Measurements from ENCODE around the gene HTN3.
"Not testable (repeated sequence)": the region's sequence is repeated elsewhere in the genome, so short reads cannot be mapped to it uniquely, and the experiment has no call there.

Gene HTN3

DNA sequence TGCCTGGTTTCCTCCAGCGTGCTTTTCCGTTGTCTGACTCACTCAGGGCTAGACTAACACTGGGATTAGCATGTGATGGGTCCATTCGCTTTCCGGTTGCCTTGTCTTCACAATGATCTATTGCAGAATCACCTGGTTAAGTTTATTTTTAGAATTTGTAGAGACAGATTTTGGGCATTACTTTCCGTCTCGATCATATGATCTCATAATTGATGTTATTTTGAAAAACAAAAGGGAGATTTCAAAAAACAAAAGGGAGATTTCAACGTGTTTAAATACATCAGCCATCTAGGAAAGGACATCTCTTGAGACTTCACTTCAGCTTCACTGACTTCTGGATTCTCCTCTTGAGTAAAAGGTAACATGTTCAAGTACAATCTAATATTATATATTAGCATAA, at the start of gene HTN3:
HTN3 (plus strand) TSS at position 301 of the 400 bp plus-strand sequence. CDS start 2,282 bp downstream, outside the sequence.
- H3K4me3 ChIP-seq (ENCODE audit: low read depth, low read length), result not testable (repeated sequence)

GRCh38 chr4:69984030-69984443, 44.2 kb upstream of the HTN3 start:
- no peak overlapping the region for H3K4me3 ChIP-seq (ENCODE audit: low read depth, low read length)
- no peak for TF ChIP-seq CTCF (IDR thresholded peaks at IDR 0.05; ENCODE audit: borderline replicate concordance, insufficient read depth, low read depth, low read length)

DNA sequence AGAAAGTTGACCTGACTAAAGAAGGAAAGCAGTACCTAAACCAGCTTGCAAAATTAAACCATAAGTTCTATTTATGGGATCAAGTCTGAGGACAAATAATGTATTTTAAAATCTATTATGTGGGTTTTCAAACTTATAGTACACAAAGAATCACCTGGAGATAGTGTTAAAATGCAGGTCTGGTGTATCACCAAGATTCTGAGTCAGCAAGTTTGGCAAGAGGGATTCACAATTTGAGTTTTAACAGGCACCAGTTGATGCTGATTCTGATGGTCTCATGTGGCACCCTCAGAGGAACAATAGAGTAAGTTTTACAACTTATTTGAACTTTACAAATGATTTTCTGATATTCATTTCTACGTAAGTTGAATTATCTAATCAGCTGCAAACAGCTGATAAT, 41.6 kb upstream of the HTN3 start:
- H3K4me3 ChIP-seq (ENCODE audit: low read depth, low read length), result no peak overlapping the region
- TF ChIP-seq CTCF (IDR thresholded peaks at IDR 0.05; ENCODE audit: borderline replicate concordance, insufficient read depth, low read depth, low read length), result no peak

DNA sequence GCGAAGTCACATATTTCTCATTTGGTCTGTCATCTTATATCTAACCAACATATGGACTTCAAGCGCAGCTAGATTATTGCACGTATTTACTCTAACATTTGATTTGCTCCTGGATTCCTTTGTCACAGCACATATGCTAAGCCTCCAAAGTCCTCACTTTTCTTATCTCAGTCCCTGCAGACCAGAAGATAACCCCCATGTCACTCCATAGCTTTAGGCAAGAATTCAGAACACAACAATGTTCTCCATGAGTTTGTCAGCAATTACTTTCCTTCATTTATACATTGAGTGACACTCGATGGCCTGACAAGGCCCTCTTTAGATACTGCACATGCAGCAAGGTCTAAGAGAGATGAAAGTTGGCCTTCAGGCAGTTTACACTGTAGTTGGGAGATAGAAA, 37.2 kb upstream of the HTN3 start:
- no peak overlapping the region for H3K4me3 ChIP-seq (ENCODE audit: low read depth, low read length)
- TF ChIP-seq CTCF (IDR thresholded peaks at IDR 0.05; ENCODE audit: borderline replicate concordance, insufficient read depth, low read depth, low read length), result no peak

DNA sequence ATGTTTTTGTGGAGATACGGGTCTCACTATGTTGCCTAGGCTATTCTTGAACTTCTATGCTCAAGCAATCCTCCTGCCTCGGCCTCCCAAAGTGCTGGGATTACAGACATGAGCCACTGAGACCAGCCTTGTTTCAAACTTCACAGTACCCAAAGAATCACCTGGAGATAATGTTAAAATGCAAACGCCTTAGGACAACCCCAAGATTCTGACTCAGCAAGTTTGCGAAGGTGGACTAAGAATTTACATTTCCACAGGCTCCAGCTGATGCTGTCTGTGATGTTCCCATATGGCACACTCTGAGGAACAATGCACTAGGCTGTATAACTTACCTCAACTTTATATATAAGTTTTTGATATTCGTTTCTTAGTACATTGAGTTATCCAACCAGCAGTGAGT, 33.5 kb upstream of the HTN3 start:
- TF ChIP-seq CTCF (IDR thresholded peaks at IDR 0.05; ENCODE audit: borderline replicate concordance, insufficient read depth, low read depth, low read length), result no peak
- H3K4me3 ChIP-seq (ENCODE audit: low read depth, low read length), result no peak overlapping the region

GRCh38 chr4:69995526-69996016, 32.7 kb upstream of the HTN3 start, which contains the start of gene STATH:
STATH (plus strand) TSS chr4:69995966; CDS start chr4:69998438, 2,472 bp downstream.
- TF ChIP-seq CTCF (IDR thresholded peaks at IDR 0.05; ENCODE audit: borderline replicate concordance, insufficient read depth, low read depth, low read length), result no peak
- H3K4me3 ChIP-seq (ENCODE audit: low read depth, low read length), result no peak within 1 kb of the TSS

- no peak for TF ChIP-seq CTCF (IDR thresholded peaks at IDR 0.05; ENCODE audit: borderline replicate concordance, insufficient read depth, low read depth, low read length)
- no peak overlapping the region for H3K4me3 ChIP-seq (ENCODE audit: low read depth, low read length)
Measured at GRCh38 chr4:69999420-69999819, 28.8 kb upstream of the HTN3 start.

DNA sequence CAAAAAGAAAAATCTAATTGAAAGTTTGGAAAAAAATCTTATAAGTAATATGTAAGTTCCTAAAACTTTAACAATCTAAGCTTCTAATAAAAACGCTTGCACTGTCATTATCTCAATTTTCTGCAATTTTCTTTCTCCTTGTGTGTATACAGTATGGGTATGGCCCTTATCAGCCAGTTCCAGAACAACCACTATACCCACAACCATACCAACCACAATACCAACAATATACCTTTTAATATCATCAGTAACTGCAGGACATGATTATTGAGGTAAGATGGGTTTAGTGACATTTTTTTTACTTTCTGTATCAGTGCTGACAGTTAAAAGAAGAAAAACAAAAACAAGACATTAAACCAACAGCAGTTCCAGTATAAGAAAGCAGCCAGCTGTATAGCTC, 27.5 kb upstream of the HTN3 start:
- TF ChIP-seq CTCF (IDR thresholded peaks at IDR 0.05; ENCODE audit: borderline replicate concordance, insufficient read depth, low read depth, low read length), result no peak
- H3K4me3 ChIP-seq (ENCODE audit: low read depth, low read length), result no peak overlapping the region
